Activated CD4-positive, alpha-beta T cell treated with anti-CD3 and anti-CD28 coated beads, Interleukin-2, Interleukin-4, amounts not matched to agents 100 ng/mL and 50 ng/mL, durations not matched to agents 16 hours and 8 hours (primary cell): ENCODE measurements around the gene VPS39.

Experiments
- DNase-seq: peaks from one replicate; pipeline ENCODE4 v3.0.0-alpha.2; 2020; ENCODE audit warnings: low spot score

Gene VPS39

DNA sequence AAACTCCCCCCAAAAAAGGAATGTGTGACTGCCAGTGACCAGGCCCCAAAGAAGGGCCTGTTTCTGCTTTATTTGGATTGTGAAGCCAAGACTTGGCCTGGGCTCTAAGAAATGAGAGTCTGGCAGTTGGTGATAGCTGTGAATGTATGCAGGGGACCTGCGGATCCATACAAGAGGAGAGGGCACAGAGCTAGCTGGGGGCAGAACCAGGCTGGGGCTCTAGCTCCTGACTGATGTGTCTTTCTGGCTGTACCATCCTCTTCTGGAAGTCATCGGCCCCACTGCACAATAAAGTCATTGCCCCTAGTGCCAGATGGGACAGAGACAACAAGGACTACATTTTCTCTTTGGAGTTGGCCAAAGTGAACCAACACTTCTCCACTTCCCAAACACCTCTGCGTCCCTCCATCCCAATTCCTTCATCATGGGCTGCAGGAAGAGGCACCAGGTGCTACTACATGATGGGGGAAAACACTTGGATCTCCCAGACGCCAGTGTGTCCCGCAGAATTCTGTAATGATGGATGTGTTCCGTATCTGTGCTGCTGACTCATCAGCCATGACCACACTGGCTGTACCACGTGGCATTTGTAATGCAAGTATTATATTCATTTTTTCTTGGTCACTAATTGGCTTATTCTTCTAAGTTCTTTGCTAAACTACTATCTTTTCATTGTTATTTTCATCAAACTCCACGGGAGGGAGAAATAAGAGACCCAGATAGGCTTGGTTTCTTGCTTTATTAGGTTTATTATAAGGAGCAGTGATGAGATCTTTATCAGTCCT lies 49.9 kb downstream of the VPS39 start:
- no peak for DNase-seq

DNA sequence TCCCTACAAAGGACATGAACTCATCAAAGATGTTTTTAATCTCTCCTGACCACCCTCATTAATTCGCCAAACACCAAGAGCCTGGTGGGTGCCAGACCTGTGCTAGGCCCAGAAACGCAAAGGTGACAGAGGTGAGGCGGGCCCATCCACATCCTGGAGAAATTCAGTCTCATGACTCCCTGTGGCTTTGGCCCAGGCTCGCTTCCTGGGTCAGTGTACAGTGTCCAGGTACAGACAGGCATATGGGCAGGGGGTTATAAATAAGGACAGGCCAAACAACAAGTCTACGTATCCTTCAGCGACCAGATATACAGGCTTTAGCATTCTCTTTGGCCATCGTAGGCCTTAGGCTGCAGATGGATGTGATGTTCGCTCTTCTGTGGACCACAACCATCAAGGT lies 50.7 kb downstream of the VPS39 start:
- DNase-seq, result no peak

DNA sequence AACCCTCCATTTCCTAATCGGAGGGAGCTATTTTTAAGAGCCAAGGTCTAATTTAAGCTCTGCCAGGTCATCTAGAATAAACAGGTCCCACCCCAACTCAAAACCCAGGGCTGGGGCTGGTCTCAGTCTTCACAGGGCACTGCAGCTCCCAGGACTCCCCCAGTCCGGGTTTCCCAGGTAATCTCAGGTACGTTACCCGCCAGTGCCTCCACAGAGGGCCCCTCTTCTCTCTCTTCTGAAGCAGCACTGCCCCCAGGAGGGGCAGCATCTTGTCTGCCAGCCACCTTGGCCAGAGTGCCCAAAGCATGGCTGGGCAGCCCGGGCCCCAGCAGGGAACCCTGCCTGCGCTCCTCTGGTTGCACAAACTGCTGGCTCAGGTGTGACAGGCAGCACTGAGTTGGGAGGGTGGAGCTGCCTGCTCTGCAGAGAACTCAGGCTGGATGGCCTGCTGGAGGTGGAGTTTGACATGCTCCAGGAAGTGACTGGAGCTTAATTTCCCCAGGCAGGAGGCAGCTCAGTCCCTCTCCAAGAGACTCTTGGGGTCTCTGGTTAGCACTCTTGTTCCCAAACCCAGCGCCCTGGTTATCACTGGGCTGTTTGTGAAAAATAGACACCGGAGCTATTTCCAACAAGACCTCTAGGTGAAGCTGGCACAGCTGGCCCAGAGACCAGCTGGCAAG lies 51.7 kb downstream of the VPS39 start, which contains the start of gene PLA2G4F:
PLA2G4F (minus strand) TSS at position 394 of the 680 bp plus-strand sequence; CDS start at position 307, 87 bp downstream.
- no peak for DNase-seq

DNA sequence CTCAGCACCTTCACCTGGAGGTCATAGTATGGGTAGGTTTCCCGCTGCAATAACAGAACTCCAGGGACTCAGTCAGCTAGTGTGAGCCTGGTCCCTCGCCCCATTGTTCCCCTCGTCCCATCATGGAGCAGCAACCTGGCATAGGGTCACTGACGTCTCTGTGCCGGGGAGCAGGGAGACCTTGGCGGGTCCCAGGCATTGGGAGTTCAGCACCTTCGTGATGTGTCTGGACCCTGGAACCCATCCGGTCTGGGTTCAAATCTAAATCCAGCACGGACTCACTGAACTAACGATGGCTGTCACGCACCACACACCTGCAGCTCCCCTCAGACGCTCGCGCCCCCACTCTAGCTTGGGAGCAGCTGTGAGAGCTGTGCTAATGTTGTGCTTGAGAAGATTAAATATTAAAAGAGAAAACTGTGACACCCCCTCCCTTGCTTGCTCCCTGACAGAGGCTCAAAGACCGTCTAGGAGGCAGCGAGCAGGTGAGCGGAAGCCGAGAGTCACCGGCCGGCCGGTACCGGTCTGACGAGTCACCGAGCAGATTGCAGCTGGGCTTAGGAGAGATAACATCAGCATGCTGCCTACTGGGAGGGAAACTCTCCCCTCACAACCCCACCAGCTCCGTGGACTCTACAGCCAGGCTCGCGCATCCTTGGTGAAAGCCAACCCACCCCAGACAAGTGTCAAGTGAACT lies 52.4 kb downstream of the VPS39 start:
- no peak for DNase-seq

DNA sequence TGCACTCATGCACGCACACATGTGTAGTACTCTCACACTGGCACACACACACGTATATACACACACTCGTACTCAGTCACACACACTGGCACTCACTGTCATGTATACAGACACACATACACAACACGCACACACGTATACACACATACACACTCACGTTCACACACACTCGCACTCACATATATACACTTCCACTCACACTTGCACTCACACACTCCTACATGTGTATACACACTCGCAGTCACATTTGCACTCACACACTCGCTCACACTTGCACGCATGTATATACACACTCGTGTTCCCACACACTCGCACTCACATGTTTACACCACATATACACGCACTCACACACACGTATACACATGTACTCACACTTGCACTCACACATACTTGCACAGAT lies 53.1 kb downstream of the VPS39 start:
- DNase-seq, result no peak

DNA sequence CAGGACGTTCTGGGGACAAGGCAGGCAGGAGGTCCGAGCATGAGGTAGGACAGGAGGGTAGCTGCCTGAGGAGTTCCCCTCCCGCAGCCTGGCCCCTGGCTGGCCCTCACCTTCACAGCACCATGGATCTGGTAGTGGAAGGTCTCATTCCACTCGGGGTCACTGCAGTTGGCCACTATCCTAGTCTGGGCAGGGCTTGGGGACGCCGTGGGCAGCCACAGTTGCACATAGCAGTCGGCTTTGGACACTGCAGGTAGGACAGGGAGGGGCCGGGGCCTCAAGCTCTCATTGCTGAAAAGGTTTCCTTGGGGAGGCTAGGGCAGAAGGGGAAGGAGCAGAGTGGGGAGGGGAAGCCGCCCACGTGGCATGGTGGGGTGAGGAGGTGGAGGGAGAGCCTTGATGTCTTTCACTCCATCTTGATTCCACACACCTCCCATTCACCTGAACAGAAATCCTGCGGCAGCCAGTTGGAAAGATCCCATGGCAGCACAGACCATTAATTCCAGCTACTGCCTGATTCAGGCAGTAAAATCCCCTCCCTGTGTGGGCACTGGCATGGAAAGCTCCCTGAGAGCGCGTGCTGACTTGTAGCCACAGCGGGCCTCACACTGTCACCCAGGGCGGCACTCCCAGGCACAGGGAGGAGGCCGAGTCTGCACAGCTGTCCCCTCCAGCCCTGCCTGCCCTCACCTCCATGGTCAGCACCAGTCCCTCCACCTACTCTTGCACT lies 53.7 kb downstream of the VPS39 start:
- no peak for DNase-seq

DNA sequence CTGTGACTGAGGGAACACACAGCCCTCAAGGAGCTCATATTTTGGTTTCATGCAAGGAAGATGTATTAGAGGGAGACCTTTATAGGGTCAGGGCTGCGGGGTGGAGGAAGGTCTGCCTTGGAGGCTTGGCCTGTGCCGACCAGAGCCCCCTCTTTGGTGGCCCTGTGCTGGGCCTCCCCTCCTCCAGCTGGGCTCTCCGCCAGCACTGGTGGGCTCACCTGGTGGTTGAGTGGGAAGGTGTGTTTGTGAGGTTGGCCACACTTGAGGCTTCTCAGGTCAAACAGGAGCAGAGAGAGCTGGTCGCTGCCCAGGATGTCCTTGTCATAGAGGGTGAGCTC lies 54.3 kb downstream of the VPS39 start:
- DNase-seq, result no peak

DNA sequence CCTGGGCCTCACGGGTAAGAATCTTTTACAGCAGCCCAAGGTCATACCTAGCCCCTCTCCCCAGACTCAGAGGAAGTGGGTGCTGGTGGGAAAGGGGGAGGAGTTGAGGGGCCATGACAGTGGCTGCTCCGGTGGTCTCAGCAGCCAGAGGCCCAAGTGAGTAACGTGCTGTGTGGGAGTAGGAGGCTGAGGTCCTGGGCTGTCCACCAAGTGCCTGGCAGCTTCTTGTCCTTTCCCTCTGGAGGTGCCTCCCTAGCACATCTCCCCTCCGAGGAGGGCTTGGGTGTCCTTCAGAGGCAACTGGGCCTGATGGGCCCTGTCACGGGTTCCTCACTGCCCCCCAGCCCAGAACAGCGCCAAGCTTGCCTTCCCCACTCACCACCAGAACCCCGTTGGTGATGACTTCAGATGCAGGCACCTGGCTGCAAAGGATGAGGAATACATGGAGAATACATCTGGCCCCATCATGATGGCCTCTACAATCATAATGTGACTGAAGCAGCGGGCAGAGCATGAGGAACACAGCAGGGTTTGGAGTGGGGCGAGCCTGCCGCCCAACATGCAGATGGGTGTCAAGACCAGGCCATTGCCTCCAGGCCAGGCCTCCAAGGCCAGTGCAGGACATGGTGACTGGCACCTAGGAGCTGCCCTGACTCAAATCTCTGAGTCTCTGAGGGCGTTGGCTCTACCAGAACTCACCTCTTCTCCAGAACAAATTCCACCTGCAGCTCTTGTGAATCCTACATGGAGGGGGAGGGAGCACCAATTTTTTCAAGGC lies 55.0 kb downstream of the VPS39 start:
- DNase-seq, result no peak

DNA sequence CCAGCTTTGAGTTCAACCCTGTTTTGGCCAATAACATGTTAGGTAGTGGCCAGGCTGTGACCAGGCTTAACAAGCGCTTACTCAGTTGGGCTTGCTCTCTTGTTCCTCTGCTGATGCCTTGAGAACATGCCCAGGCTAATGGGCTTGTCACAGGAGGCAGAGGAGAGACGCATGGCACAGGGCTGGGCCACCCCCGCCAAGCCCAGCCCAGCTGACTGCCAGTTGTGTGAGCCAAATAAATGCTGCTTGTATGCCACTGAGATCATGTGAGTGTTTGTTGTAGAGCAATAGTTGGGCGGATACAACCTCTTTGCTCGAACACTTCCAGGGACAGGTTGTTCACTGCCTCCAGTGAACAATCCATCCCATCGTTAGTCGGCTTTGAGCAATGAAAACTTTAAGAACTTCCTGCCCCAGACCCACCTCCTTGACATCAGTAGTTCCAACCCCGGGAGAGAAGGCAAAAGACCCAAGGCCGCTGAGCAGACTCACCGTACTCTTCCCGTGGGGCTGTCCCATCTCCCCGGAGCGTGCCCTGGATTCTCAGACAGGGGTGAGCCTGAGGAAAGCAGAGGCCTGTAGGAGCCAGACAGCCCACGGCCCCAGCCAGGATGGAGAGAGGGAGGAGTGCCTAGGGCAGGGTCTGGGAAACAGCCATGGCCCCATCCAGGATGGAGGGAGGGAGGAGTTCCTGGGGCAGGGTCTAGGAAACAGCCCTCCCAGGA lies 55.7 kb downstream of the VPS39 start:
- no peak for DNase-seq

DNA sequence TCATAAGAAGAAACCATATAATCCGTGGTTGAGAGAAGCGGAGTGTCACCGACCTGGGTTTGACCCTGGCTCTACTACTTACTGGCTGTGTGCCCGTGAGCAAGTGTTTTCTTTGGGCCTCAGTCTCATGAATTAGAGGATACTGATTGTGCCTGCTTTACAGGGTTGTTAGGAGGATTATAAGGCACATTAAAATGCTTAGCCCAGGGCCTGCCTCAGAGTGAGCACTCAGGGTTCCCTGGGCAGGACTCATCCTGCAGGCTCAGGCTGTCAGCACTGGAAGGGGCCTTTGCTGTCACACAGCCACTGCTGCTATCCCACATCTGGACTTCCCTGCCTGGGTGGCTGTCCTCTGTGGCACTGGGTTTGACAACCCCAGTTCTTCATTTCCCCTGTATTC lies 56.4 kb downstream of the VPS39 start:
- no peak for DNase-seq

DNA sequence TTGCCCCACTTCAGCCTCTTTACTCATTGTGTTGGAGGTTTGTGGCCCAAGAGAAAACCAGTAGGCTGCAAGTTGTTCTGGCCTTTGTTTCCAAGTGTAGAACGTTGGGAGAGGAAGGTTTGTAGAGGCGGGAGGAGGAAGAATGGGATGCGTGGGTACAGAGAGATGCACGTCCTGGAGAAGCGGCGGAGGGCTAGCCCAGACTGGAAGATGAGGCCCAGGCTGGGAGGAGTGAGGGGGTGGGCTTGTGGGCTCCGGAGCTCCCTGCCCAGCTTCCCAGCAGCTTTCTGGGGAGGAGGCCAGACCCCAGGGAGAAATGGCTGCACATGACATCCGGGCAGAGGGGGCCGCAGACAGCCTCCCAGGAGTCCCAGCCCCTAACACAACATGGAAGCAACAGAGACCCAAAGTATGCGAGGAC lies 57.0 kb downstream of the VPS39 start:
- no peak for DNase-seq

DNA sequence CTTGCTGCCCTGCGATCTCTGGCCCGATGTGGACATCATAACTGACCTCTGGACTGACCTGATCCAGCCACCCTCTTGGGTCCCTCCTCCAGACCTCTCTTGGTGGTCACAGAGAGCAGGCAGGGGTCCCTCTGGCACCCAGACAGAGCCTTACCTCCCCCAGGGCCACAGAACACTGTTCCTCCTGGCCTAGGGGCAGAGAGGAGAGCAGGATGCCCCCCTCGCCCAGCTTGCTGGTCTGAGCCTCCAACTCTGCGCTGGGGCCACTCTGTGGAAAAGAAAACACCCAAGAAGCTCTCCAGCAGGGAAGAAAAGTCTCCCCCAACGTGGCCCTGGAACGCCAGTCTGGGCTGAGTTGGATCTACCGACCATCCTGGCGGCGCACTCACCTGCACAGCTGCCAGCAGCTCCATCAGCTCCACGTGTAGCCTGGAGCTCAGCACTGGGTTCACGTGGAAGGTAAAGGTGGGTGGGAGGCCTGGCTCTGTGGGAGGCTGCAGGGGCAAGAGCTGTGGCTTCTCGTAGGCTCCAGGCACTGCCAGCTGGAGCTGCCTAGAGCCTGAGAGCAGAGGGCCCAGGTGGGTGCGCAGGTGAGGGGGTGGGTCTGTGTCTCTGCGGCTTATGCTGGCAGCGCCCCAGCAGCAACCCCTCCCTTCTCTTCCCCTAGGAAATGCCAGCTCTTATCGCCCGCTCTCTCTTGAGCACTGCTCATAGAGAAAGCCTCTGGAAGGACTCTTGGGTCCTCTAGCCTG lies 57.7 kb downstream of the VPS39 start:
- DNase-seq, result no peak

DNA sequence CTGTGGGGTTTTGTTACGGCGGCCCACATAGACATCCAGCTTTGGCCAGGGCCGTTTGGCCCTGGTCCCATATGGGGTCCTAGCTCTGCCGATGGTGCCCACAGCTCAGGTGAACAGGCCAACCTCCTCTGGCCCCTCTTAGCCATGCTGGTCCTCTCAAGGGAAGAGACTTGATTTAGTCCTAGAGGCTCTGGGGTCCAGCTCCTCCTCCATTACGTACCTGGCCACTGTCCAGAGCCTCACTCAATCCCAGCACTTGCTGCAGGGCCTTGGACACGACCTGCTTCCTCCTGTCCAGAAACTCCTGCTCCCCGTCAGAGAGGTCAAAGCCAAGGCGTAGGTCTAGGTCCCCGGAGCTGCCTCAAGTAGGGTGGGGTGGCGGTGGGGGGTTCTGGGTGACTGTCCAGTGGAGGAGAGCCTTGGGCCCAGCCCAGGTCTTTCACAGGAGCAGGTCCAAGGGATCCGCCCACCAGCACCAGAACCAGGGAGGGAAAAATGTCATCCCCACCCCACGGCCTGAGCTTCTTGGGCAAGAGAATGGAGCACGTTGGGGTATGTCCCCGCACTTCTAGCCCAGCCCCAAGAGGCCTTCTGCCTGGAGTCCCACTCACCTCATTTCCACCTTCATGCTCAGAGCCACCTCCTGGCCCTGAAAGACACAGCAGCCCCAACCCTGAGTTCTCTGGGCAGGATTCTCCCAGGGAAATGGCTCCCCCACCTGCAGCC lies 58.4 kb downstream of the VPS39 start:
- no peak for DNase-seq

DNA sequence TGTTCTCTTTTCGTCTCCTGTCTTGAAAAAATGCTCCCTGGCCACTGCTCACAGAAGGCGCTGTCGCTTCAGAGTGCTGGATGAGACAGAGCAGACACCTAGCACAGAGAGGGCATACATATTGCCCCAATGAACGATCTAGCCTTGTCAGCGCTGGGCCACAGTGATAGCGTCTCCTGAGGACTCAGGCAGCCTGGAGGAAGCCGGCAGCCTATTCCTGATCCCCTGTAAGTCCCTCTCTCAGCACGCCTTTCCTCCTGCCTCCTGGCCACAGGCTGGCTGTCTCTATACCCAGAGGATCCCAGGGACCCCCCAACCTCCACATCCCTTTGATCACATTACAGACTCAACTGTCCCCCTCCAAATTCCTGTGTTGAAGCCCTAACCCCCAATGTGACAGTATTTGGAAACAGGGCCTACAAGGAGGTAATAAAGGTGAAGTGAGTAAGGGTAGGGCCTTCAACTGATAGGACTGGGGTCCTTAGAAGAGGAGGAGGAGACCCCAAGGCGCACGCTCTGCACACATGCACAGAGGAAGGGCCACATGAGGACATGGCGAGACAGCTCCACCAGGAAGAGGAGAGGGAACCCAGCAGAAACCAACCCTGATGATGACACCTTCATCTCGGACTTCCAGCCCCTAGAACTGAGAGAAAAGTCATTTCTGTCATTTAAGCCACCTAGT lies 59.2 kb downstream of the VPS39 start:
- DNase-seq, result no peak

DNA sequence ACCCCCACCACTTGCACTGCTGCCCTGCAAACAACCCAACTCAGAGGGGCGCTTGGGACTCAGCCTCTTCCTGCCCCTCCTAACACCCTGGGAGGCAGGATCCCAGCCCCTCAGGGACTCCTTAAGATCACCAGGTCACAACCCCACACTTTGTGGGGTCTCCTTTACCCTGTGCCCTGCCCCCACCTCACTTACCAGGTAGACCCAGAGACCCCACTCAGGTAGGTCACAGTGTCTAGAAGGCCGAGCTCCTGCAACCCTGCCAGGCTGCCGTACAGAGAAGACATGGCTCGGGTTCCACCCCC lies 60.7 kb downstream of the VPS39 start:
- DNase-seq, result no peak

DNA sequence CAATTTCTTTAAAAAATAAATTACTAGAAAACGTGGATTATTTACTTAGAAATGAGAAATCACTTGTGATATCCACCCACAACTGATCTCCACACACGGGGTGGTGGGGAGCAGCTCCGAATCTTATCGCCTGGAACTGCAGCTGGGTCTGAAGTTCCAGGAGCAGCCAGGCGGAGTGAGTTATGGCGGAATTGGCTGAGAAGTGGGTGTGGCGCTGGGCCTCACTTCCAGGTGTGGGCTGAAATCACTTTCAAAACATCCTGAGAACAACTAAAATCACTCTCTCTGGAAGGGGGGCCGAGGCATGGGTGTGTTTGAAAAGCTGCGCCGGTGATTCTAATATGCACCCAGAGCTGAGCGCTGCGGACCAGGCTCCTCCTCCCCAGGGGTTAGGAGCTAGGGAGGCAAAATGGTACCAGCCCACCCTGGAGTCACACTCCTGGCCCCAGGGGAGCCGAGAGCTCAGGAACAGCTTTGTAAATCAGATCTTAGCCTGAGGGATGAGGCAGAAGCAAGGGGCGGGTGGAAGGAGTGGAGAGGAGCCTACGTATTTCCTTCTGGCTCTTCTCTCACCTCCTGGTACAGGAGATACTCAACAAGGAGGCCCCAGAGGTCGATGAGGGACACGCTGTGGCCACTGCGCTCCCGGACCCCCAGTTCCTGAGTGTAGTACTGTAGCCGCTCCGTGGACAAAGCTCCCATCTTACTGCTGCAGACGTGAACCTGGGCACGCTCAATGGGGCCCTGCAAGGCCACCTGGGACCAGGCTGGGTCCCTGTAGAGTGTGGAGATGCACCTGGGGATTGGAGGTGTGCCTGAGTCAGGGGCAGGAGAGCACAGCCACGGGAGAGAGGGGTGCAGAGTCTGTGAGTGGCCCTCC lies 61.3 kb downstream of the VPS39 start:
- DNase-seq, result no peak

DNA sequence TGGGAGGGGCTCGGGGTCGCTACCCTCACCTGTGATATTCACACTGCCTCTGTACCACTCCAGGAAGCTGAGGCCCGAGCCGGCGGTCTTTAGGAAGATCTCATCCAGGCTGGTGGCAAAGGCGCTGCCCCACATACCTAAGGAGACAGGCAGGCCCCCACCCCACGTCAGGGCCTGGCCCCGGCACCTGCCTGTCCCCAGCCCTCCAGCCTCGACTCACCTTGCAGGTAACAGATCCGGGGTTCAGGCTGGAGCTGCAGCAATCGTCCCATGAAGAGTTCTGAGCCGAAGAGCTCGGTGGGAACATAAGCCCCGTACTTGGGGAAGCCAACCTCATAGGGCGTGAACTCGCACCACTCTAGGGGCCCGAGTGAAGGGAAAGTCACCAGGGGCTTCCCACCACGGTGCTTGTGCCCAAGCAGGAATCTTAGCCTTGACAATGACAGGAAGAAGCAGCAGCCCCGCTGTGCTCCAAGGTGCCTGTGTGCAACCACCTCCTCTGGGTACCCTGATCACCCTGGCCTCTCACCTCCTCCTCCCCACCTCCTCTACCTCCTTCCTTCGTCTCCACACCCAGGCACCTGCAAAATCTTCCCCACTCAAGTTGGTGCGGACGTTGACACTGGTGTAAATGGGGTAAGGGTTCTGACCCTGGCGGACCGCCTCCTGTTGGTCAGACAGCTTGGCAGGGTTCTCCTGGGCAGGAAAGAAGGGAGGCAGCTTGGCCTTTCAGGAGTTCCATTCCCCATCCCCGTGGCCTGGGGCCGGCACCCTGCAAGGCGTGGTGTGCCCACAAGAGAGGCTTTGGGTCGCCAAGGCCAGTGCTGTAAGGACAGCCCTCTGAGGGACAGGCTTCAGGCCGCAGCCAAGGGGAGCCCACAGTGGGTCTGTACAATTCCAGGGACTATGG lies 62.3 kb downstream of the VPS39 start:
- no peak for DNase-seq
